Hematopoietic multipotent progenitor cell treated with erythropoietin and hydrocortisone succinate and interleukin-3 and kit ligand, for 17 days (in vitro differentiated cells): ENCODE measurements around the gene KRT77.

Source experiments
- DNase-seq: peaks from one replicate; pipeline ENCODE4 v3.0.0-alpha.2; 2015; ENCODE audit warnings: low spot score

Gene KRT77

DNA sequence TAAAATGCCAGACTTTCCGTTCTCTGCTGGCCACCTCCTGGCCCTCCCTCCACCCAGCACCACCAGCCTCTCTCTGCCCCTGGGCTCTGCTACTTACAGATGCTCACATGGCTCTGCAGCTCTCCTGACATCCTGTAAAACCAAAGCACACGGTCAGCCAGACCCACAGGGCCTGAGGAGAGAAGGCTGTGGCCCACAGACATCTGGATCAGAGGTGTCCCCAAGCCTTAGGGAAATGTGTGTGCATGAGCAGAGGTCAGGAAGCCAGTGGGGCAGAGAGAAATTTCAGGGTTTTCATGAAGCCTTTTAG, 11.5 kb downstream of the KRT77 start:
- no peak for DNase-seq

DNA sequence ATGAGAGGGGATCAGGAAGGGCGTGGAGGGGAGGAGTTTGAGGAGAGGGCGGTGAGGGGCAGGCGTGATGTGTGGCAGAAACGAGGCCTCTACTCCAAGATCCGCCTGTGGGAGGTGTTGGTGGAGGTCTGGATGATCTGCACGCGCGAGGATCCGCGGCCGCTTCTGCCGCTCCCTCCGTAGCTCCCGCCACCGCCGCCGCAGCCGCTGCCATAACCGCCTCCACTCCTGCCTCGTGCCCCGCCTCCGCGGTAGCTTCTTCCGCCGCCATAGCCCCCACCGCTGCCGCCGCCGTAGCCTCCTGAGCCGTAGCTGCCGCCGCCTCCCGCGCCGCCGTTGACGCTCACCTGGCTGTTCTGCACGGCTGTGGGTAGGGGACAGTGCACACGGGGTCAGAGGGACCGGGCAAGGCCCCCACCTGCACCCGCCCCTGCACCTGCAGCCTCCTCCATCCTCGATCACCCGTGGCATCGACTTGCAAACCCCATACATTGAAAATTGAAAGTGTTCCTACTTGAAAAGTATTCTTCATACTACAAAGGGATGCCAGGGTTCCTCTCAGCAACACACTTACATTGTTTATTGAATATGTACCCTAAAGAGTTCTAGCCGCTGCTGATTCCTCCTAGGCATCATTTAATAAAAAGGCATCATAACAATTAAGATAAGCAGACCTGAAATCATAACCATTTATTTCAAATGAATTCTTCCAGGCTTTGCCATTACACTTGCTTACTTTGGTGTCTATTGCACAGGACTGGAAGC, 12.1 kb downstream of the KRT77 start:
- DNase-seq: no peak

DNA sequence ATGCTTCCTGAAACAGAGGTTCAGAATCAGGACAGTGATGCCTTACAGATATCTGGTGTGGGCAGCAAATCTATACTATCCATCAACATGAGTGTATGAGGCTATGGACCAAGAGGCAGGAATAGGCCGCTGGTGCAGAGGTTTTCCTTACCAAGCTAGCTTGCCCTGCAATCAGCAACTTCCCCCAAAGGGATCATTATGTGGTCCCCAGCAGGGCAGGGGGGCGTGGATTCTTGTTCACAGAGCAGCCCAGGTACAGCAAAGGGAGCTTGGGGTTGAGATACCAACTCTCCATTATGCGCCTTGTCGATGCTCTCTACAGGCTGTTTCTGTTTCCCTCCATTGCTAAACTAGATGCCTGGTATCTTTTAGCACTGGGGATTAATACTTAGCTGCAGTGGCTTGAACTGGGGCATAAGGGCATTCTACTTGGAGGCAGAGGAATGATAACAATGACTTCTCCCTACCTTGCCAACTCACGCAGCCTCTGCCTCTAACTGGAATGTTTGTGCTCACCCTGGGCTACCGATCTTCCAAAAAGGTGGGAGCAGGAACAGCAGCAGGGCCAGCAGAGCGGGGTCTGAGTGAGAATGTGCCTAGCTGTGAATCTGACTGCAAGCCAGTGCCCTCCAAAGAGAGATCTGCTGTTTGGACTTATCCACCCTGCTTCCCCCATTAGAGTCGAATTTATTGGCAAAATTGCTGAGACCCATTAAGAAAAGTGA, 12.8 kb downstream of the KRT77 start:
- no peak for DNase-seq

GRCh38 chr12:52689936-52690335, 13.4 kb downstream of the KRT77 start:
- DNase-seq: no peak

DNA sequence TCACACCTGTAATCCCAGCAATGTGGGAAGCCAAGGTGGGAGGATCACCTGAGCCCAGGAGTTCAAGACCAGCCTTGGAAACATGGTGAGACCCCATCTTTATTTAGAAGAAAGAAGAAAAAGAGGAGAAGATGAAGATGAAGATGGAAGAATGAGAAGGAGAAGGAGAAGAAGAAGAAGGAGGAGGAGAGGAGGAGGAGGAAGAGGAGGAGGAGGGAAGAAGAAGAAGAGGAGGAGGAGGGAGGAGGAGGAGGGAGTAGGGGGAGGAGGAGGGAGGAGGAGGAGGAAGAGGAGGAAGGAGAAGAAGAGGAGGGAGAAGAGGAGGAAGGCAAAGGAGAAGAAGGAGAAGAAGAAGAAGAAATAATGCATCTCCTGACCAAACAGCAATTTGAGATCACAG, 14.1 kb downstream of the KRT77 start:
- DNase-seq: no peak

DNA sequence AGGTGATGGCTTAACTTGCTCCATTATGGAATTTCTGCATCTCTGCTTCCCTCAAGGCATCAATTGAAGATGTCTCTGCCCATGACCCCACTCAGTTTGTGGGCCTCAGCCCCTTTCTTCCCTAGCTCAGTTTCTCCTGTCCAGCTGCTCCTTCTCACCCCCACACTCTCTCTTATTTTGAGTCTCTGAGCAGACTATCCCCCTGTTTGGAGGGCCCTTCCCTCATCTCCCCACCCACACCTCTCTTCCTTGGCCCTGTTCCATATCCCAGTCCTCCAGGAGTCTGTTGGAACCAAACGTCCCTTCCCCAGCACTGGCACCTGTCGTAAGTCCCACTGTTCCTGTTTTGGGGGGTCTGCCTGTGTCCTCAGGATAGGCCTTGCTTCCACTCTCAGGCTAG, 14.8 kb downstream of the KRT77 start:
- no peak for DNase-seq

DNA sequence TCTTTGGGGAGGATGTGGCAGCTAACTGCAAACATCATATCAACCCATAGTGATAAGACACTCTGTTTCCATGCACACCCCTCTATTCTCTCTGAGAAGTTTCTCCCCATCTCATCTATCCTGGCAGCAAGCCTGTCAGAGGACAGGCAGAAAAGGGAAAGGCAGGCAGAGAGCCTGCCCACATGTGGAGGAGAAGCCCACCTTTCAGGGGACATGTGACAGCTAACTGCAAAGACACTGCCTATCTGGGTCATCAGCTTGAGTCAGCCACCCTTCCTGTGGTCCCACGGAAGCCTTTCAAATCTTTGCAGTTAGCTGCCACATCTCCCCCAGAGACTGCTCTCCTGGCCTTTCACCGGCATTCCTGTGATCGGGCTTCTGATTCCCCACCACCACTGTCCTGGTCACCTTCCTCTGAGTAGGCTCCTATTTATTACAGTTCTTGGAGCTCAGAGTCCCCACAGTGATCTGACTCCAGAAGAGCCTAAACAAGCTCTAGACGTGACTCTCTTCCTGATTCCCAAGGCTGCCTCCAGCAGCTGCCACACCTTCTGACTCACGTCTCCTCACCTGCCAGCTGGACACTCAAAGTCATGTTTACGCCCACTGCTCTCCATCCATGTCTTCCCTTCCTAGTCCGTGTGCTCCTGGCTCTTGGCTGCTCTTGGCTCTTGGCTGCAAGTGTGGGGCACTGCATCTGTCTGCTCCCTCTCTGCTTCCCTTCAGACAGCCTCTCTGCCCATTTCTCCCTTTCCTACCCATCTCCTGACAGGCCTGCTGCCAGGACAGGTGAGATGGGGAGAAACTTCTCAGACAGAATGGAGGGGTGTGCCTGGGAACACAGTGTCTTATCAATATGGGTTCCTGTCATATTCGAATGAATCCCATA, 15.6 kb downstream of the KRT77 start:
- DNase-seq: no peak

- no peak for DNase-seq
Observed at GRCh38 chr12:52686756-52687487, 16.4 kb downstream of the KRT77 start.

DNA sequence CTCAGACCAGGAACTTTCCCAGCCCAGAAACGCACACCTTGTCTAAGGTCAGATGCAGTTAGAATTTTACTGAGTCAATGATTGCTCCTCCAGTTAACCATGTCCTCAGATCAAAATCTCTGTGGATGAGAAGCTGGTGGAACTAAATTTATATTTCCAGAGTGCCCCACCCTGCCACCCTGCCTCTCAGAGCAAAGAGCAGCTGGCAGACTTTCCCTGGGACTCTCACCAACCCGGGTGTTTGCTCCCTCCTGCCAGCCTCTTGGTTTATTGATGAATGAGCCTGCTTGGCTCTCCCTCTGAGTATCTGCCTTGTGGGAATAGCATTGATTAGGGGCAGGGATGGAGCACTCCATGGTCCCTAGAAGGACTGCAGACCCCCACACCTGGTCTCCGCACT, 17.3 kb downstream of the KRT77 start:
- DNase-seq: no peak

- DNase-seq: no peak
Observed at GRCh38 chr12:52685406-52685890, 17.9 kb downstream of the KRT77 start.

DNA sequence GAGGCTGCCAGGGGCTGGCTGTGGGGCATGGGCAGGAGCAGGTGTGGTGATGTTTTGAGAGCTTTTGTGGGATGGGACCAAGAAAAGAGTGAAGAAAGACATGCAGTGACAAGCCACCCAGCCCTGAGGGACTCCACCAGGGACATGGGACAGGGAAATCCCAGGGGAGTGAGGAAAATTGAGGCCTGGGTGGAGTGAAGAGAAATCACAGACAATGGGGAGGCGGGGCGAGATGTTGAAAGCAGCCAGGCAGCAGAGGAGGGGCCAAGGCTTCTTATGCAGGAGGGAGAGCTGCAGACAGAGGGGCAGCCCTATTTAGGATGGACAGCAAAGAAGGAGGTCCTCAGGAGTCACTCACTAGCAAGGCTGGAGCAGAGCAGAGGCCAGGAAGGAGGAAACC, 18.9 kb downstream of the KRT77 start:
- no peak for DNase-seq

DNA sequence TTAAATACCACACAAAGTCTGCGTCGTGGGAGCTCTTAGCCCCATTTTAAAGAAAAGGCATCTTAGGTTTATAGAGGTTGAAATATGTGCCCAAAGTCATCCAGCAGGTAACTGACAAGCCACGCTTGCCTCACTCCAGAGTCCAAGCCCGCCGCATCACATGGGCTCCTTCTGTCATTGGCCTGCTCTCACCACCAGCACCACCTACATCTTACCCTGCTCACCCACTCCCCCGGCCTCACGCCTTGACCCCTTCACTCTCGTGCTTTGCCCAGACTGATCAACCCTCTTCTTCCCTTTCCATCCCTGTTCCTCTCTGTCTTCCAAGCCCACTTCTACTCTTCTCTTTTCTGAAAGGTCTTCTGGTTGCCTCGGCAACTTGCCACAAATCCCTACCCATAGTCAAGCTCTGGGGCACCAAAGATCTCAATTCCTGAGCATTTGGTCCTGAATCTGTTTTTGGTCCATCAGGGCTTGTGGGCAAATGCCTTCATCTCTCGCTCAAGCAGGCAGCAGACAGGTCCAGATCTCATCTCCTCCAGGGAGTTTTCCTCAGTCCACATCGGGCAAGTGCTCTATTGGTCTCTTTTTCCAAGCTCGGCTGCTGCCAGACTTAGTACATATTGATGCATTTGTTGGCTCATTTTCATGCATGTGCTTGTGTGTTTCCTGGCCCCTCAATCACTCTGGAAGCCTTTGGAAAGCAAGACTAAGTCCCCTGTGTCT, 19.6 kb downstream of the KRT77 start:
- no peak for DNase-seq

- DNase-seq: no peak
Observed at GRCh38 chr12:52682938-52683574, 20.3 kb downstream of the KRT77 start.

DNA sequence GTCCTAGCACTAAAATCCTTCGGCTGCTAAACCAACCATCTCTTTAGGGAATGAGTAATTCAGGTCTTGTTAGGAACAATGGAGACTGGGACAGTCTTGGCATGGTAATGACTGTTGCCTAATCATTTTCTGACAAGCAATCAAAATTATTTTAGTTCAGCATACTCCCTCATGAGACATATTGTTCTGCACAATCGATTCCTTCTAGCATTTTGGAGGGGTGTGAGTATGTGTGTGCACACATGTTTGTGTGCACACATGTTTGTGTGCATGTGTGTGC, 21.0 kb downstream of the KRT77 start:
- DNase-seq: no peak

GRCh38 chr12:52681526-52682380, 21.6 kb downstream of the KRT77 start:
- DNase-seq: no peak

- no peak for DNase-seq
Observed at GRCh38 chr12:52680363-52680762, 23.0 kb downstream of the KRT77 start, which contains the start of gene KRT1. TSS of gene KRT1 (minus strand) at chr12:52680407. CDS start at chr12:52680348, 59 bp downstream.

GRCh38 chr12:52679875-52680274, 23.4 kb downstream of the KRT77 start:
- no peak for DNase-seq

DNA sequence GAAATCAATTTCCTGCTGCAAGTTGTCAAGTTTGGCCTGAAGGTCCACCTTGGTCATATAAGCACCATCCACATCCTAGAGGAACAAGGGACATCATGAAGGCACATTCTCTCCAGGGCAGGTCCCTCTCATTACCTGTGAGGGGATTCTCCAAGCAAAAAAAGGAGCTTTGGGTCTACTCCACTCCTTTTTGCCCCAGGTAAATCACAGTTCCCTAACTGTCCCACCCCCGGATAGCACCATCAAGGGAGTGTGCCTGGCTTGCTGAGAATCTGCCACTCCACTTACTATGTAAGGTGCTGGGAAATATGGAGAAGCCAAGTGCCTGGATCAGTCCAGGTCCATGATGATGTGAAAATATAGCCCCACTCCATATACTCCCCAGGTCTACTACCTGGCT, 25.7 kb downstream of the KRT77 start:
- no peak for DNase-seq

GRCh38 chr12:52677126-52677525, 26.2 kb downstream of the KRT77 start:
- DNase-seq: no peak

DNA sequence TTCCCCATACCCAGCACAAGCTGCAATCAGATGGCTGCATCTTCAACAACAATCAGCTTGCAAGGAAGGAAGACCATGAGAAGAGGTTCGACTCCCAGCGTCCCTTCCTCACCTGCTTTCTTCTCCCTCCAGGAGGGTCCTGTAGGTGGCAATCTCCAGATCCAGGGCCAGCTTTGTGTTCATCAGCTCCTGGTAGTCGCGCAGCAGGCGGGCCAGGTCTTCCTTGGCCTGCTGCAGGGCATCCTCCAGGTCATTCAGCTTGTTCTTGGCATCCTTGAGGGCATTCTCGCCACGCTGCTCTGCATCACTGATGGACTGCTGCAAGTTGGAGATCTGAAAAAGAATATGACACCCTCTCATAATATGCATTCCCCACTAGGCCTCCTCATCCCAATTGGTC, 27.2 kb downstream of the KRT77 start:
- DNase-seq: no peak
